GM21423 (cell line): ENCODE measurements around the gene EFL1.

ENCODE experiments used
- ATAC-seq: cut with Tn5 transposase; IDR thresholded peaks from one replicate; pipeline ENCODE4 v1.9.1; 2021; ENCODE audit warnings: mild to moderate bottlenecking, moderate library complexity; ENCODE audit not compliant: unreplicated experiment

Gene EFL1

DNA sequence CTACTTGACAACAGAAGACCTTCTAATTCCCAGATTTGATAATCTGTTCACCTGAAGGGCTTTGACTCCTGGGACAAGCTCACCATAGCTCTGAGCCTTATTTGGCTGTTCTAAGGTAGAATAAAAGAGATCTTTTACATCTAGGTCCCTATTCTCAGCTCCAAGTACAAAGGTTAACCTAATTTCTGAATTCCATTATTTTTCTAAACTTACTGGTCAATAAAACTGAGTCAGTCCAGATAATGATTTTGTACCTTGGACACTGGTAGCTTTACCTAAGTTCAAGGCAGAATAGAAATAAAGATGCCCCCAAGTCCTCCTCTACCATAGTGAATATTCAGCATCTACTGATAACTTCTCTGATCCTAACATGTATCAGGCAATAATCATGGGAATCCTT lies 135.0 kb downstream of the EFL1 start:
- ATAC-seq = no peak

DNA sequence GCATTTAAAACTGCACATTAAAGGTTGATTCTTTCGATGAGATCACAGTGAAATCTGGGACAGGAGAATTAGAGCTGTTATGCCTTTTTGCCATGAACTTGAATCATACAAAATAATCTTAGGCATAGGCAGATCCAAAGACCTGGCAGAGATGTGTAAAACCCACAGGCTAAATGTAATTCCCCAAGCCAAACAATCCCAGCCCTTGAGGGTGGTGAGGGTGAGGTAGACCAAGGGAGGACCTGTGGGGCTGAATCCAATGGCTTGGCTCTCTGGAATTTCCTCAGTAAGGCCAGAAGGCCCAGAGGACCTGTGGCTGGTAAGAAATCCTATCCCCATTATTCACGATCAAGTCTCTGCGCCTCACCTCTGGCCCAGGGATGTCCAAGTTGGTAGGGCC lies 136.2 kb downstream of the EFL1 start:
- ATAC-seq = no peak

DNA sequence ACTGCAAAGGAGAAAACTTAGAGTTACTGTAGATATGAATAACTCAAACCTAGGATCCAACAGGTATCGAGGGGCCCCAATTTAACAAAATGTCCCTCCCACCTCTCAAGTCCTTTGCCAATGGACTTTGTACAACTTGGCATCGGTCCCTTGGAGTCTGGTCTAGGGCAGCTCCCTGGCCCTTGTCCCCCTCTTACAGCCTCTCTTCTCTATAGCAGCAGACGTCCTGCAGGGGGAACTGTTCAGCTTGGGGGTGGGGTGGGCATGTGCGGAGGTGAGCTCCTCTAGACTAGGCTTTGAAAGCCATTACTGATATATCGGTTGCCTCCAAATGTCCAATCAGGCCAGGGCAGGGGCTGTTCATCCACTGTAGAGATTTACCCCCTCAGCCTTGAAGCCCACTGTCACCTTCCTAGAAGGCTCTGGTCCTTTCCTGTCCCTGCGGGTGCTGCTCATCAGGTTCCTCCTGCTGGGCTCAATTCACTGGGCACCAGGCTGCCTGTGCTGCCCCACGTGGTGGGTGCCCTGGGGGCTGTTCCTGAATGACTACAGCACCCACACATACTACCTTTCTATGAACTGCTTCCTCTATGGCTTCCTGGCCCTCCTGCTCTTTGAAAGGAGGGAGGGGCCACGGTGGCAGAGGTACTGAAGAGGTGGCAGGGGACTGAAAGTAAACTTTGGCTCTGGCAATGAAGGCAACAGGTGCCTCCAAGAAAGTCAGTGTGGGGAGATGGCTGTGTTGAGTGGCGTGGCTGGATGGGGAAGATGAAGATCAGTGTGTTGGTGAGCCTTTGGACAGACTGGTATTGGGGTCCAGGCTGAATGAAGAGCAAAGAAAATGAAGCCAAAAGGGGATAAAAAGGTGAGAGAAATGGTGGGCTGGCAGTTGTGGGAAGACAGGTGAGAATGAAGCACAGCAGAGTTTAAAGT lies 137.9 kb downstream of the EFL1 start:
- no peak for ATAC-seq

DNA sequence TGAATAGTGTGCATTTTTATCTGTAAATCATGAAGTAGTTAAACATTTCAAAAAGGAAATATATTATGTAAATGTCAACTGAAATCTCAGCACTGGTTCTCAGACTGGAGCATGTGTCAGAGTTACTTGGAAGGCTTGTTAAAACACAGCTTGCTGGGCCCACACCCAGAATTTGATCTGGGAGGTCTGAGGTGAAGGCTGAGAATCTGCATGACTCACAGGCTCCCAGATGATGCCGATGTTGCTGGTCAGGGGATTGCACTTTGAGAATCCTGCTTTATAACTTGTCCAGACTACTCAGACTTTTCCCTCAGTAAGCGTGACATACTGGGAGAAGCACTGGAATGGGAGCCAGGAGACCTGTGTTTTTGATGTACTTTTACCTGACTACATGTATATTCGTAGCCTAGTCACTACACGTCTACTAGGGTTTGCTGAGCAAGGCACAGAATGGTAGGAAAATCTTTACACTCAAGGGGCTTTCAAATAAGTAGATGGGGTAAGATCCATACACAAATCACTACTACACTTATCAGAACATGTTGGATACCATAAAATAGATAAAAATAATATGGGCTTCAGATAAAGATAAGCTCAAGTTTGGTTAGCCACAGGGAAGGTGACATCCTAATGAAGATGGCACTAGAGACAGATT lies 139.7 kb downstream of the EFL1 start:
- no peak for ATAC-seq

DNA sequence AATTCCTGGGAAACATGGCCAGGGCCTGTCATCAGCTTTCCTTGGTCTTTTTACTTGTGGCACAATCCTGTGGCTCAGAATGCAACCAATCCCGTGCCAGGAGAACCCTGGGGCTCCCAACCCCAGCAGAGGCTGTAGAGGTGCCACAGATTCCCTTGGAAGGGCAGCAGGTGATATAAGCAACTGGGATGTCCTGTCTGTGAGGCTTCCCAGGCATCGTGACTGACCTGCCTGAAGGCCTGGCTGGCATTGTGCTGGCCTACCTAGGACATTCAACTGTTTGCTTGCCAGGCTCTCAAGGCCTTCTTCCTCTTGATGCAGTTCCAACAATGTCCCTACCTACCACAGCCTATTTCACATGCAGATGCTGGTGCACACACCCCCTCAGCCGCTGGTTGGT lies 144.5 kb downstream of the EFL1 start:
- ATAC-seq = no peak

DNA sequence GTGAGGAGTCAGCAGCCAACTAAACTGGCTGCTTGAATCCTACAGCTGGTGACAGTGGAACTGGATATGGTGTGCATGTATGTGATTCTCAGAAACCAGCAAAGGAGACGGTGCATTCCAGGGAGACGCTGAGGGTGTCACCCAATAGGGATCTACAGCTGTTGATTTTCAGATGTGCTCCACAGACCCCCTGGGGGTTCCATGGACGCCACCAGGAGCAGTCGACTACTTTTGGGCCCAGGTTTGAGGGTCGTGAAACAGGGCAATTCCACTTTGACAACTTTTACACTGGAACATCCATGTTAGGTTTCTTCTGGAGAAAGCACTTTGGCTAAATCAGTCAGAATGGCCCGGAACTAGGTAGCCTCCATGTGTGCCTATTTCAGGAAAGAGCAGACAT lies 145.2 kb downstream of the EFL1 start:
- no peak for ATAC-seq

DNA sequence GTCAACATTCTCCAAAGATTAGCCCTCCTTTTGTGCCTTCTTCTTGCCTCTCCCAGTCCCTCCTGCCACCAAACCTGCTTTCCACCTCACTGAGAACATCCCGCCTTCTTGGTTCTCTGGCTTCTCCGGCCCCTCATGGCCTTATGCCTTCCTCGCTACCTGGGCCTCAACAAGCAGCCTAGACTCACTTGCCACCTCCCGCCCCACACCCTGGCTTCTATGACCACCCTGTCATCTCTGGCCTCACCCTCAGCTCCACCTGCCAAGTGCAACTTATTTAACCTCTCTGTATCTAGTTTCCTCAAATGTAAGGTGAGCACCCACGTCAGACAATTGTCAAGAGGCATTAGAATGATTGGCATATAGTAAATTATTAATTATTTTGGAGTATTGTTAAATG lies 147.9 kb downstream of the EFL1 start:
- no peak for ATAC-seq

DNA sequence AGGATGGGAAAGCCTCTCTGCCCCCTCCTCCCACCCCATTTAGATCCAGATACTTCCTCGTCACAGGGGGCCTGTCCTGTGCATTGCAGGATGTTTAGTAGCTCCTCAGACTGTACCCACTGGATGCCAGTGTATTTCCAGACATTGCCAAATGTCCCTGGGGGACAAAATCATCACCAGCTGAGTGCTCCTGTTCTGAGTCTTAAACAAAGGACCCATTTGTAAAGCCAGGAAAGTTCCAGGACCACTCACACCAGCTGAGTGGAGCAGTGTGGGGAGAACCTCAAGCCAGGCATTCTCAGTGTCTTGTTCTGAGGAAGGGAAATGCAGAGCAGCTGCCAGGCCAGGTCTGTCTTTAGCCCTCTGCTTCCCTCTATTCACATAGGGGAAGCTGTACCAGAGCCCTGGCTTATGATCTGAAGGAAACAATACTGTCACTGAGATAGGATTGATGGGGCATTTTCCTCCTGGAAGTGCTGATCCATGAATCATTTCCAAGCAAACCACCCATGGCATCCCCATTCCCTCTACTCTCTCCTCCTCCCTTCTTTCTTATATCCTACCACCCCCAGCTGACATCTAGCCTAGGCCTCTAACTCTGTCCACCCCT lies 149.3 kb downstream of the EFL1 start:
- ATAC-seq = no peak

DNA sequence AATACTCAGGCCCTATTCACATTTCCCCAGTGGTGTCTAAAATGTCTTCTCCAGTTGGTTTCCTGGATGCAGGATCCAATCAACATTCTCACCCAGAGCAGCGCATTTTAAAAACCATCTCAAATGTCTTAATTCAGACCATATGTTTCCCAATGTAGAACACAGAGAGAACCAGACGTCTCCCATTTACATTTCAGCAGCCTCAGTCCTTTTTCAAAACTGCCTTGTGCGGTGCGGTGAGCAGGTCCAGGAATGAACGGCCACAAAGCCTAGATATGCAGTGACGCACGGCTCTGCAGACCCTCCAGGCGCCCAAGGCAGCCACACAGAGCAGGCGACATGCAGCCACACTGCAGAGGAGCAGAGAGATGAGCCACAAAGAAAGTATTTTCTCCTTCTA lies 150.6 kb downstream of the EFL1 start:
- ATAC-seq = no peak

DNA sequence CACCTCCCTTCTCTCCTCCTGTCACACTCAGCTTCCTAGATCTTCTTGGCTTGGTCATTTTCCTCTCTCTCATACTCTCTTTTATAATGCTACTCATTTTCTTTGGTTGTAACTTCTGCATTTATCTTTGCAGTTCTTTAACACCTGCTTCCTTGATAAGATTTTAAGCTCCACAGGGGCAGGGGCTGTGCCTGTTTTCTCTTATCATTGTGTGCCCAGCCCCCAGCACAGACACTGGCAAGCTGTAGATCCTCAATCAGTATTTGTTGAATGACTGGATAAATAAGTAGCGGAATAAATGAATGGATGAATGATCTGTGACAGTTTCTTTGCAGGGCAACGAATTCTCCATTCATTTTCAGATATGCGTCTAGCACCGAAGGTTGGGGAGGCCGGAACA lies 152.4 kb downstream of the EFL1 start:
- ATAC-seq = no peak

DNA sequence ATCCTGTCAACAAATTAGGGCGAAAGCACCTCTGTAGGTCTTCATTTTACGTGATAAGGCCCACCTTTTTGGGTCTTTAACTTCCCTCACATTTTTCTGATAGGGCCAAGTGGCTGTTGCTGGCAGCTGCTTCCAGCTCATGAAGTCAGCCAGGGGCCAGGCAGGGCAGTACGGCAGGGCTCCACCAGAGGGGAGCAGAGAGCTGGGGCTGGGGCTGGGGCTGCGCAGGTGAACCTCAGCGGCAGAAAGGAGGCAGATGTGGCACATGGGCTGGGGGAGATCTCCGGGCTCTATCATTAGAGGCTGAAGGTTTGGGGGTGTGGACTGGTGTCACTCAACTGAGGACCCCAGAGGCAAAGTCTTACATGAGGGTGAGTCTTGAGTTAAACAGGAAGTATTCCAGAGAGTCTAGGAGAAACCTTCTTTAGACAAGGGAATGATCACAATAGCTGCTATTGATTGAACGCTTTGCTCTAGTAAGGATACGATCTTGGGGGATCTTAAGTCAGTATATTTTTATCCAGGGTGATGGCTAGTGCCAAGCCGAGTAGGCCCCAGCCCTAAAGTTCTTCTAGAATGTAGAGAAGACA lies 153.9 kb downstream of the EFL1 start:
- ATAC-seq = peak; percentile 88

DNA sequence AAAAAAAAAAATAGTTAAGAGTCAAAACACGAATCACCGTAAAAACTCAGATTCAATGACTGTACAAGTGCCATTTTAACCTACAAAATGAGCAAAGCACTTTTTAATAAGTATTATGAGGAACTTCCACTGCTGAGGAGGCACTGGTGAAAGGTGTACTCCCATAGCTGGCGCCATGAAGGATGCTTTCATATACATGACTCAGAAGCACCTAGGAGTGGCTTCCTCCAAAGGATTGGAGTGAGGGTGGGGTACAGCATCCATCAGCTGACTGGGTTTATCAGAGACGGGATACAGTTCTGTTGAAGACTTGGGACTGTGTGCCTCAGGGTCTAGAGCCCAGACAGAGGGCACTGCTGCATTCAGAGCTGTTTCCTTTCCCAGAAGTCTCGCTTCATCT lies 155.9 kb downstream of the EFL1 start:
- ATAC-seq = no peak

DNA sequence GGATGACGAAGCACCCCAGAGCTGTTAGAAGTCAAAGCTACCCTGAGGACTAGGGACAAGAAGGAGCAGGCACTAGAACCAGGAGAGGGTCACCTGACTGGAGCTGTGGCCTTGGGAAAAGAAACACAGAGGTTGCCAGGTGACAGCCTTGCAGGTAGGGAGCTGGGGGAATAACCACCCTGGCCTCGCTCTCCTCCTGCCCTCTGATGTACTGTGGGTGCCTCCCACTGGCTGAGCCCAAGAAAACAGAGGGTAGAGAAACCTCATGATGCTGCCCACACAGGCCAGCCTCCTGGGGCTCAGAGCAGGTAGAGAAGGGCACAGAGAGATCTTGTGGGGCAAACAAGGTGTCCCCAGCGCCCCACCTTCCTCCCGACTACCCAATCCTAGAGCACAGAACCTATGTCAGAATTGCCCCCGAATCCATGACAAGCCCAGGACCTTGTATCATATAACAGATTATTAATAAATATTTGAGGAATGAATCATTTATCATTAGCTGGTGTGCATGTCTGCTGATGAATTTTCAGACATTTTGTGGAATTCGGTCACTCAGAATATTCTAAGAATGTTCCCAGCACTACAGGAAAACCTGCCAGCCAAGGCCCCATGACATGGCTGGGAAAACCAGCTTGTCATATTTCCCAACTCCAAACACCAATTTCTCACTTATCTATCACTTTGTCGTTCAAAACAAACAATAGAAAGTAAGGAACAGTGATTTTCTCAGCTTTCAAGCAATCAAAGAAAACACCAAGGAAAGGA lies 156.9 kb downstream of the EFL1 start:
- no peak for ATAC-seq

DNA sequence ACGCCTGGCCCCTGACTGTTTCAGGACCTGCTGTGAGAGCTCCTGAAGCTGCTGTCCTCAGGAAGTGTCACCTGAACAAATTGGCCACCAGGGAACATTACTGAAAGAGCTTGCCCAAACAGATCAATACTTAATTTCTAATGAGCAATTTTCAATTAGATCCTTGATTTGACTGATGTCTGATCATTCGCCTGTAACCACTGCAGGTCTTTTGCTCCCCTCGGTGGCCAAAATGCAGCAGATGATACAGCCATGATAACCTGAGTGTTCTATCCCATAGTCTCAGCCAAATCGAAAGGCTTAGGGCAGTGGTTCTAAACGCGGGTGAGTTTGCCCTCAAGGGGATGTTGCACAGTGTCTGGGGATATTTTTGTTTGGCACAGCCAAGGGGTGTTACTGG lies 159.1 kb downstream of the EFL1 start:
- ATAC-seq = no peak

DNA sequence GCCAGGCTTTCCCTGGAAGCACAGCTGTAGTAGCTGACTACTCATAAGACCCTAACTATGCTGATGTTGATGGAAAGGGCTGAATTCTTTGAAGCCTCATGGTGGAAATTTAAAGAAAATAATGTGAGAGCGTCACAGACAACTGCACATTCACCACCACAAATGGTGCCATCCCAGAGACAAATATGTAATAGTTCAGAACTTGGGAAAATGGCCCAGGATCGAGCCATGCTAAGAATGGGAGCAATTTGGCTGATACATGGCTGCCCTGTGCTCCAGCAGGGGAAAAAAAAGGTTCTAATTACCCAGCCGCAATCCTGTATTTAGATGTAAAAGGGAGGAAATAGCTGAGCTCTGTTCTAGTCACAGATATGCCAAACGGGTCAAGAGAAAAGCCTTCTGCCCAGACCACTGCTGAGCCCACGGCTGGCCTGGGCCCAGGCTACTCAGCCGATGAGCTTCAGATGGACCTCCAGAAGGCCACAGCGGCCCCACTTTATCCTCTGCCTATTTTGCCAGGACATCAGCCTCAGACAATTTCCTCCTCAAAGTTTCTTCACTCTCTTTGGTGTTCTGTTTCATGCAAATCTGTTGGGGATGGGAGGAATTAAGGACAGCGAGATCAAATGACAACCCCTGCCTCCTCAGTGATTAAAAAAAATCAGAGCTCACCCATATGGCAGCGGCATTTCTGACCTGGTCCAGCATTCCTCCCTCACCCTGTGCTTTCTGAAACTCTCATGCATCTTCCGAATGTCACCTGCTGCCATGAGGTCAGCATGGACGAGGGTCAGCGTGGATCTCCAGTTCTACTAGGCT lies 162.2 kb downstream of the EFL1 start:
- no peak for ATAC-seq

DNA sequence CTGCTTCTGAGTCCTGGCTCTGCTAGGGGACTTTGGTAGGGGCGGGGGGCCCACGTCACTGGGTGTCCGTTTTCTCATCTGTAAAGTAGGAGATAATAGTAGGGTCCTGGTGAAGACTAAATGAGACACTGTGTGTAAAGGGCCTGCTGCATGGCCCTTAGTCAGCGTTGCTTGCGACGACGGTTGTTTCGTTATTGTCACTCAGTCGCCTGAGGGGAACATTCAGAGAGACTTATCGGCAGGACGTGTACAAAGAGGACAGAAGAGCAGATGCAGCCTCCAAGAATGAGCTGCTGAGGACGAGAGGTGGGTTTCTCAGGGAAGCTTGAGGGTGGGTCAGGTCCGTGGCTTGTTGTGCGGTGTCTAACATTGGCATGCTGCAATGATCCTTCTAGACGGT lies 163.9 kb downstream of the EFL1 start:
- no peak for ATAC-seq

DNA sequence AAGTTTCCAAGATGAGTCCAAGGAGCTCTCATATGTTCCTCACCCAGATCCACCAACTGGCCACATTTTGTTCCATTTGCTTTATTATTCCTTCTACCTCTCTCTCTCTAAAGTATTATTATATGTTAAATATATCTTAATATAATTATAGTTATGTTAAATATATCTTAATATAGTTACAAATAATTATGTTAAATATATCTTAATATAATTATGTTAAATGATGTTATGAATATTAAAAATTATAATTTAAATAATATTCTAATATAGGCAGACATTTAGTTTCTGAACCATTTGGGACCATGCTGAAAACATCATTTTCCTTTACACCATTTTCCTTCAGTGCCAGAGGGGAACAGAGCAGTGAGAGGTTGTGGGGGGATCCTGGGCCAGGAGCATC lies 166.7 kb downstream of the EFL1 start:
- ATAC-seq = no peak

DNA sequence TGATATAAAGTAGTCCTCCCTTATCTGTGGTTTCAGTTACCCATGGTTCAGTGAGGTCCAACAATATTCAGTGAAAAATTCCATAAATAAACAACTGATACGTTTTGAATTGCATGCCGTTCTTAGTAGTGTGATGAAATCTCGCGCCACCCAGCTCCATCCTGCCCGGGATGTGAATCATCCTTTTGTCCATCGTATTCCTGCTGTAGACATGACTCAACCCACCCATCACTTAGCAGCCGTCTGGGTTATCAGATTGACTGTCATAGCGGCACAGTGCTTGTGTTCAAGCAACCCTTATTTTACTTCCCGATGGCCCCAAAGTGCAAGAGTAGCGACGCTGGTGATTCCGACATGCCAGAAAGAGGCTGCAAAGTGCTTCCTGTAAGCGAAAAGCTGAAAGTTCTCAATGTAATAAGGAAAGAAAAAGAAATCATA lies 168.7 kb downstream of the EFL1 start:
- ATAC-seq = no peak

DNA sequence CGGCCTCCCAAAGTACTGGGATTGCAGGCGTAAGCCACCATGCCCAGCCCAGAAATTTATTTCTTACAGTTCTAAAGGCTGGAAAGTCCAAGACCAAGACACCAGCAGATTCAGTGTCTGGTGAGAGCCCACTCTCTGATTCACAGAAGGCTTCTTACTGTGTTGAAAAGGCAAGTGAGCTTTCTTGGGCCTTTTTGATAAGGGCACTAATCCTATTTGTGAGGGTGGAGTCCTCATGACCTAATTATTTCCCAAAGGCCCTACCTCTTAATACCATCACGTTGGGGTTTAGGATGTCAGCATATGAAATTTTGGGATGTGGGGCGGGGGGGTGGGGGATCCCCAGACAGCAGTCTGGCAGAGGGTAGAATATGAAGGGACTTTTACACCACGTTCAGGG lies 169.2 kb downstream of the EFL1 start:
- ATAC-seq = no peak

DNA sequence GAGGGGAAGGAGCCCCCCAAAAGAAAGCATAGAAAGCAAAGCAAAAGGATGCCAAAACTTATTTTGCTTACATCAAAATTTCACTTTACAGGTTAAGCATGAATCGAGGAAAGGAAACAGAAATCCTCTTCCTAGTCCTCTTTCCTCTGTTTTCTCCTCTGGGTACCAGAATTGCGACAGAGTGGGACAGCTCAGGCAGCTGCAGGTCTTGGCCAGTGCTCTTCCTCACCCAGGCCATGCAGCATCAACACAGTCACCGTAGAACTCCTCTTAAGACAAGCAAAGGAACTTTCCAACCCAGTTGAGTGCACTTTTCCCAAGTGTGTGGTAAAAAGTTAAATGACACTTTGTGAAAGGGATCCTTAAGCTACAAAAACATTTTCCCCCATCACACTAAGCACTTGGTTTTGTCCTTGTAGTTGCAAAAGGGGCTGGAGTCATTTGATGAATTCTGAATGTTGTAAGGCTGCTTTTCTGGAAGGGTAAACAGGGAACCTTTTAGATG lies 170.8 kb downstream of the EFL1 start:
- no peak for ATAC-seq
